ENCODE measurements around the gene UNKL. TPM values are rescaled to one million over a fixed set of nuclear protein-coding genes. Genes with fewer than 3 reads are reported as not detected.
A peak's percentile ranks its signal among the peaks of the same experiment; 100 is the strongest.

Gene UNKL
- total and polyA plus RNA-seq, 2 of the 8 experiments (the other 6 are each of a cell fraction or from before 2014, with no cell fraction given): 25.1 to 31.8 TPM

DNA sequence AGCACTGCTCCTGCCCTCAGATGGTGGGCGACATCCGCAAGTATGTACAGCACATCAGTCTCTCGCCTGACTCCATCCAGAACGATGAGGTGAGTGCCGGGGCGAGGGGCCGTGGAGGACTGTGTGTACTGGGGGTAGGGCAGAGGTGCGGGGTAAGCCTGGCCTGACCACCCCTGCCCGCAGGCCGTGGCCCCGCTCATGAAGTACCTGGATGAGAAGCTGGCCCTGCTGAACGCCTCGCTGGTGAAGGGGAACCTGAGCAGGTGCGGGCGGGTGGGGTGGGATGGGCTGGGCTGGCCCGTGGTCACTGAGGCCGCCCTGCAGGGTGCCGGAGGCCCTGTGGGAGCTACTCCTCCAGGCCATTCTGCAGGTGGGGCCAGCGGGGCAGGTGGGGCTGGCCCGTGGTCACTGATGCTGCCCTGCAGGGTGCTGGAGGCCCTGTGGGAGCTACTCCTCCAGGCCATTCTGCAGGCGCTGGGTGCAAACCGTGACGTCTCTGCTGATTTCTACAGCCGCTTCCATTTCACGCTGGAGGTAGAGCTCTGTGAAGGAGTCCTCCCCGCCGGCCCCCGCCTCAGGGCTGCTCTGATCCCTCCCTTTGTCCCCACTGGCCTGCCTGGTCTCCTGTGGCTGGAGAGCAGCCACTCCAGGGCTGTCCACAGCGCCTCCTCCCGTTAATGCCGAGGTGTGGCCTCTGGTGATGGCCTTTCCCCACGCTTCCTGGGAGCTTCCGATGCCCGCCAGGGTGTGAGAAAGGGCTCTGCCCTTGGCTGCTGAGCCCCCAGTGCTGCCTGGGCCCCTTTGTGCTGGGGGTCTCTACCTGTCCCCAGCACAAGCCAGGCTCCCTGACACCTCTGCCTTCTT is 67.8 kb downstream of the UNKL start:
- H4K20me1 ChIP-seq (replicated peaks in 1 of 2; ENCODE audit: control insufficient read depth in 1 of 2, insufficient read depth in 2 of 2, low read length in 2 of 2): peaks cover 0 to 12% of the 10 kb centered on the region in 2 experiments
- no peak overlapping the region for H2BK120ac ChIP-seq (replicated peaks; ENCODE audit: low read depth, low read length)
- H3K56ac ChIP-seq (replicated peaks; ENCODE audit: insufficient read length, low read depth, low read length): no peak overlapping the region
- H3K4me3 ChIP-seq (ENCODE audit: extremely low read depth in 1 of 4, insufficient read depth in 2 of 4, low read depth in 3 of 4, low read length in 4 of 4): no peak overlapping the region
- no peak overlapping the region for H4K8ac ChIP-seq (ENCODE audit: extremely low read depth, insufficient read depth, low read length)
- no peak overlapping the region for H2BK15ac ChIP-seq (ENCODE audit: low read length)
- POLR2A ChIA-PET (ENCODE audit: partially characterized antibody): interaction anchor here (0.6 to 3.0 kb wide), 9 partner anchors 9 to 75 kb away, joined by 3 to 19 read pairs (median 3); partner anchors contain the start of gene BAIAP3
- H3K4me2 ChIP-seq (ENCODE audit: insufficient read depth in 1 of 2, low read depth in 2 of 2, low read length in 2 of 2): no peak overlapping the region
- H2BK12ac ChIP-seq (ENCODE audit: low read depth, low read length): no peak overlapping the region
- H4K91ac ChIP-seq (replicated peaks; ENCODE audit: insufficient read length, low read length): no peak overlapping the region
- no peak for DNase-seq (ENCODE audit: low read depth in 1 of 2, low spot score in 2 of 2)
- H3K27me3 ChIP-seq (replicated peaks in 1 of 4; ENCODE audit: control insufficient read depth in 3 of 4, extremely low read depth in 1 of 4, insufficient read depth in 3 of 4, low read length in 3 of 4): peaks cover 0 to 6% (median 0%) of the 10 kb centered on the region in 4 experiments; a peak in 3 of 7 replicates
- peaks cover 0 to 9% of the 10 kb centered on the region in 2 experiments; a peak in 1 of 4 replicates for H3K79me2 ChIP-seq (ENCODE audit: control insufficient read depth in 1 of 2, insufficient read depth in 2 of 2, low read length in 2 of 2)
- no peak overlapping the region for H3K27ac ChIP-seq (ENCODE audit: low read depth, low read length)
- no peak for FAIRE-seq
- CTCF ChIA-PET (ENCODE audit: partially characterized antibody): interaction anchor here (0.9 to 11.1 kb wide), 12 partner anchors 10 to 361 kb away, joined by 3 to 52 read pairs (median 4); partner anchors contain the start of gene BAIAP3
- no peak overlapping the region for H2BK5ac ChIP-seq (ENCODE audit: low read depth, low read length)
- peaks cover 10% of the 10 kb centered on the region for H3K23me2 ChIP-seq (ENCODE audit: low read depth, low read length)
- peaks cover 4 to 9% (median 5%) of the 10 kb centered on the region in 4 experiments; a peak in 4 of 8 replicates for H3K36me3 ChIP-seq (ENCODE audit: control insufficient read depth in 2 of 4, insufficient read depth in 4 of 4, low read length in 3 of 4)
- TF ChIP-seq, protein P1, sequence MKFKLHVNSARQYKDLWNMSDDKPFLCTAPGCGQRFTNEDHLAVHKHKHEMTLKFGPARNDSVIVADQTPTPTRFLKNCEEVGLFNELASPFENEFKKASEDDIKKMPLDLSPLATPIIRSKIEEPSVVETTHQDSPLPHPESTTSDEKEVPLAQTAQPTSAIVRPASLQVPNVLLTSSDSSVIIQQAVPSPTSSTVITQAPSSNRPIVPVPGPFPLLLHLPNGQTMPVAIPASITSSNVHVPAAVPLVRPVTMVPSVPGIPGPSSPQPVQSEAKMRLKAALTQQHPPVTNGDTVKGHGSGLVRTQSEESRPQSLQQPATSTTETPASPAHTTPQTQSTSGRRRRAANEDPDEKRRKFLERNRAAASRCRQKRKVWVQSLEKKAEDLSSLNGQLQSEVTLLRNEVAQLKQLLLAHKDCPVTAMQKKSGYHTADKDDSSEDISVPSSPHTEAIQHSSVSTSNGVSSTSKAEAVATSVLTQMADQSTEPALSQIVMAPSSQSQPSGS (IDR thresholded peaks at IDR 0.05; ENCODE audit: low read length): no peak
- TF ChIP-seq, protein P2, sequence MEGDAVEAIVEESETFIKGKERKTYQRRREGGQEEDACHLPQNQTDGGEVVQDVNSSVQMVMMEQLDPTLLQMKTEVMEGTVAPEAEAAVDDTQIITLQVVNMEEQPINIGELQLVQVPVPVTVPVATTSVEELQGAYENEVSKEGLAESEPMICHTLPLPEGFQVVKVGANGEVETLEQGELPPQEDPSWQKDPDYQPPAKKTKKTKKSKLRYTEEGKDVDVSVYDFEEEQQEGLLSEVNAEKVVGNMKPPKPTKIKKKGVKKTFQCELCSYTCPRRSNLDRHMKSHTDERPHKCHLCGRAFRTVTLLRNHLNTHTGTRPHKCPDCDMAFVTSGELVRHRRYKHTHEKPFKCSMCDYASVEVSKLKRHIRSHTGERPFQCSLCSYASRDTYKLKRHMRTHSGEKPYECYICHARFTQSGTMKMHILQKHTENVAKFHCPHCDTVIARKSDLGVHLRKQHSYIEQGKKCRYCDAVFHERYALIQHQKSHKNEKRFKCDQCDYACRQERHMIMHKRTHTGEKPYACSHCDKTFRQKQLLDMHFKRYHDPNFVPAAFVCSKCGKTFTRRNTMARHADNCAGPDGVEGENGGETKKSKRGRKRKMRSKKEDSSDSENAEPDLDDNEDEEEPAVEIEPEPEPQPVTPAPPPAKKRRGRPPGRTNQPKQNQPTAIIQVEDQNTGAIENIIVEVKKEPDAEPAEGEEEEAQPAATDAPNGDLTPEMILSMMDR (IDR thresholded peaks at IDR 0.05; ENCODE audit: control extremely low read depth in 1 of 3, insufficient read depth in 1 of 3, low read depth in 1 of 3, low read length in 3 of 3): peak in 1 of 3 experiments; percentile 15; a peak in 1 of 4 replicates
- TF ChIP-seq RAD21 (IDR thresholded peaks at IDR 0.05 in 1 of 2, conservative IDR thresholded peaks at IDR 0.05 in 1 of 2; ENCODE audit: low read depth in 2 of 2, low read length in 2 of 2): peak in 1 of 2 experiments; percentile 20; a peak in 2 of 4 replicates
- TF ChIP-seq, protein P3, sequence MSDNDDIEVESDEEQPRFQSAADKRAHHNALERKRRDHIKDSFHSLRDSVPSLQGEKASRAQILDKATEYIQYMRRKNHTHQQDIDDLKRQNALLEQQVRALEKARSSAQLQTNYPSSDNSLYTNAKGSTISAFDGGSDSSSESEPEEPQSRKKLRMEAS (IDR thresholded peaks at IDR 0.05): no peak
- no peak for TF ChIP-seq SIX5 (IDR thresholded peaks at IDR 0.05; ENCODE audit: low read depth, low read length)
- H3K18ac ChIP-seq (ENCODE audit: extremely low read depth, low read length): no peak overlapping the region
- H3K4ac ChIP-seq (replicated peaks; ENCODE audit: insufficient read length, low read depth, low read length): no peak overlapping the region
- H3K14ac ChIP-seq (ENCODE audit: insufficient read length): no peak overlapping the region
- H4K5ac ChIP-seq (ENCODE audit: insufficient read length, low read depth, low read length): no peak overlapping the region
- WGBS, 2 experiments (ENCODE audit: extremely low coverage in 1 of 2, insufficient coverage in 1 of 2, insufficient read length in 1 of 2, insufficient replicate concordance in 2 of 2, low coverage in 1 of 2, low lambda C conversion rate in 2 of 2, missing lambda C conversion rate in 1 of 2): 80% methylated on average over 23 of the region's 34 CpGs; no CpG with 5 or more reads in 1 of the 2 experiments
- H3K23ac ChIP-seq (ENCODE audit: insufficient read length): no peak overlapping the region
- H2AK5ac ChIP-seq (ENCODE audit: low read depth, low read length): no peak overlapping the region
- H2BK20ac ChIP-seq (ENCODE audit: low read length): no peak overlapping the region
- H3K79me1 ChIP-seq (ENCODE audit: low read depth, low read length): 0 out of 2 replicates have a peak, but pooled peaks cover 5% of the 10 kb centered on the region
- no peaks in the 10 kb centered on the region for H3K9me3 ChIP-seq (ENCODE audit: insufficient read depth in 2 of 2, low read depth in 1 of 2, low read length in 1 of 2)
- H3K4me1 ChIP-seq (replicated peaks in 1 of 4; ENCODE audit: control insufficient read depth in 3 of 4, insufficient read depth in 4 of 4, low read length in 3 of 4): peaks cover 0 to 20% (median 7%) of the 10 kb centered on the region in 4 experiments; a peak in 5 of 7 replicates
- no peak overlapping the region for H3K9ac ChIP-seq (replicated peaks in 1 of 4; ENCODE audit: extremely low read depth in 1 of 4, low read depth in 3 of 4, low read length in 3 of 4)
- H2AFZ ChIP-seq (ENCODE audit: low read length): no peak overlapping the region
